HuH-7.5 (cell line): Measurements from ENCODE around the gene MILR1.
A peak's percentile ranks its signal among the peaks of the same experiment; 100 is the strongest.
"Not testable (repeated sequence)": the region's sequence is repeated elsewhere in the genome, so short reads cannot be mapped to it uniquely, and the experiment has no call there.

Source experiments
- DNase-seq: peaks from one replicate; pipeline ENCODE4 v3.0.0; 2011; ENCODE audit warnings: low spot score

Gene MILR1

DNA sequence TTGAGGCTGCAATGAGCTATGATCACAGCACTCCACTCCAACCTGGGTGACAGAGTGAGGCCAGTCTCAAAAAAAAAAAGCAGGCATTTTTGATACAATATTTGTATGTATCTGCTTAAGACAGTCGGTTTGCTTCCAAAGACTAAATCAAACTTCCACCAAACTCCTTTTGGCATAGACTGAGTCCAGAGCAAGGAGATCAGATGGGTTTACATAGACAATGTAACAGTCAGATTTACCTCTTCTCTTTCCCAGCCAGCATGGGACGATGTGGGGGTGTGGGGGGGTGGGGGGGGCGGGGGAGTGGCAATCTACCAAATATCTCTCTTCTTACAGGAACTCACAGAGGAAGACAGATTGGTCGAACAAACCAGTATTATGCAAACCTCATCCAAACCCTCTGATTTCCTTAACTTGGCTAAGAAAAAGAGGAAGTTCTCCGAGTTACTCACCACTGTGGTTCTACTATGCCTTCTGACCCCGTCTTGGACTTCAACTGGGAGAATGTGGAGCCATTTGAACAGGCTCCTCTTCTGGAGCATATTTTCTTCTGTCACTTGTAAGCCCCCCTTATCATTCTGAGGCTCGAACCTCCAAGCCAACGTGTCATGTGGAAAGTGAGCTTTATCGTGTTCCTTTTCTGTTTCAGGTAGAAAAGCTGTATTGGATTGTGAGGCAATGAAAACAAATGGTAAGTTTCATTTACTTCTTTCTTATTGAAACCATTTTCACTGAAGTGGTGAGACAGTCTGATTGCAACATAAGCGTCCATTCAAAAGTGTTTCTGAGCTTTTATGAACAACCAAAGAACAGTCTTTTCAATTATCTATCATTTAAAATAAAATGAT lies at the start of gene MILR1:
TSS of gene MILR1 (plus strand) at position 451 of the 848 bp plus-strand sequence. CDS start at position 505, 54 bp downstream.
- DNase-seq, result no peak

GRCh38 chr17:64399767-64400156 lies 49.2 kb upstream of the MILR1 start:
- no peak for DNase-seq

DNA sequence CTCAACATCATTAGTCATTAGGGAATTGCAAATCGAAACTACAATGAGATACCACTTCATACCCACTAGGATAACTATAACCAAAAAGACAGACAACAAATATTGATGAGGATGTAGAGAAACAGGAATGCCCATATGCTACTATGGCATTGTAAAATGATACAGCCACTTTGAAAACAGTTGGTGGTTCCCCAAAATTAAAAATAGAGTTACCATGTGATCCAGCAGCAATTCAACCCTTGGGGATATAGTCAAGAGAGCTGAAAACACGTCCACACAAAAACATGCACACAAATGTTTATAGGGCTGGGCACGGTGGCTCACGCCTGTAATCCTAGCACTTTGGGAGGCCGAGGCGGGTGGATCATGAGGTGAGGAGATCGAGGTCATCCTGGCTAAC lies 48.3 kb upstream of the MILR1 start:
- DNase-seq, result no peak

DNA sequence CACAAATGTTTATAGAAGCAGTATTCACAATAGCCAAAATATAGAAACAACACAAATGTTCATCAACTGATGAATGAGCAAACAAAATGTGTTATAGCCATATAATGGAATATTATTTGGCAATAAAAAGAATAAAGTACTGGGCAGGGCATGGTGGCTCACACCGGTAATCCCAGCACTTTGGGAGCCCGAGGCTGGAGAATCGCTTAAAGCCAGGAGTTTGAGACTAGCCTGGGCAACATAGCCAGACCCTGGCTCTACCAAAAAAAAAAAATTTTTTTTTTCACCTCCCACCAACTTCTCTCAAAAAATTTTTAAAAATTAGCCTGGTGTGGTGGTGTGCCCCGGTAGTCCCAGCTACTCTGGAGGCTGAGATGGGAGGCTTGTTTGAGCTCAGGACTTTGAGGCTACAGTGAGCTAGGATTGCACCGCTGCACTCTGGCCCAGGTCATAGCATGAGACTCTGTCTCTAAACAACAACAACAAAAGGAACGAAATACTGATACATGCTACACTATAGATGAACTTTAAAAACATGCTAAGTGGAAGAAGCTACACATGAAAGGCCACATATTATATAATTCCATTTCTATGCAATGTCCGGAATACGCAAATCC lies 47.6 kb upstream of the MILR1 start:
- DNase-seq, result no peak

- no peak for DNase-seq
These were observed 47.0 kb upstream of the MILR1 start for GRCh38 chr17:64401941-64402340.

DNA sequence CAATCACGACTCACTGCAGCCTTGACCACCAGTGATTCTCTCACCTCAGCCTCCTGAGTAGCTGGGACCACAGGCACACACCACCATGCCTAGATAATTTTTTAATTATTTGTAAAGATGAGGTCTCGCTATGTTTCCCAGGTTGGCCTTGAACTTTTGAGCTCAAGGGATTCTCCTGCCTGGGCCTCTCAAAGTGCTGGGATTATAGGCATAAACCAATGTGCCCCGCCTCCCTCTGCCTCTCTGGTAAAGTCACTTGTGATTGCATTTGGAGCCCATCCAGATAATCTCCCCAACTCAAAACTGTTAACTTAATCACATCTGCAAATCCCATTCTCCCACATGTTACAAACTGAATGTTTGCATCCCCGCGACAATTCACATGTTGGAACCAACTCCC lies 46.4 kb upstream of the MILR1 start:
- DNase-seq, result no peak

DNA sequence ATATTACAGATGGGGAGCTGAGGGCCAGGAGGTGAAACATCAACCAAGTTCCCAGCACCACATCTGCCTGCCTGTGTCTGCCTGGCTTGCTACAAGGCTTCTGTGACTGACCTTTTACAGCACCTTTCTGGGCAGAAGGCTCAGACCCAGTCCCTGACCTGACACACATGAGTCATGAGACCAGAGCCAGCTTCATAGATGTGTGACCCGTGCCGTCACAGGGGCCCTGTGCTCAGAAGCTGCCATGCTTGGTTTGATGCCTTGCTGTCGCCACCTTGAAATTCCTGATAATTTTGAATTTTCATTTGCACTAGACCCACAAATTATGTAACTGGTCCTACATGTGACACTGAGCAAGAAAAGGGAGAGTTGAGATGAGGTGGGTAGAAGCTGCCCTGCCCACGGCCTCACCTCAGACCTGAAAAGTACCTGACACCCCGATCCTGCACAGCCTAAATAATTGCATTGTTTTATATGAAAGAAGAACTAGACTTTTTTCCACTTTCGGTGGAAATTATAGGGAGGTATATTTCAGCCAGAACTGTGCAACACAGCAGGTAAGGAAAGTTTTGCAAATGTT lies 44.9 kb upstream of the MILR1 start:
- DNase-seq, result no peak

GRCh38 chr17:64406321-64407200 lies 42.4 kb upstream of the MILR1 start:
- no peak for DNase-seq

DNA sequence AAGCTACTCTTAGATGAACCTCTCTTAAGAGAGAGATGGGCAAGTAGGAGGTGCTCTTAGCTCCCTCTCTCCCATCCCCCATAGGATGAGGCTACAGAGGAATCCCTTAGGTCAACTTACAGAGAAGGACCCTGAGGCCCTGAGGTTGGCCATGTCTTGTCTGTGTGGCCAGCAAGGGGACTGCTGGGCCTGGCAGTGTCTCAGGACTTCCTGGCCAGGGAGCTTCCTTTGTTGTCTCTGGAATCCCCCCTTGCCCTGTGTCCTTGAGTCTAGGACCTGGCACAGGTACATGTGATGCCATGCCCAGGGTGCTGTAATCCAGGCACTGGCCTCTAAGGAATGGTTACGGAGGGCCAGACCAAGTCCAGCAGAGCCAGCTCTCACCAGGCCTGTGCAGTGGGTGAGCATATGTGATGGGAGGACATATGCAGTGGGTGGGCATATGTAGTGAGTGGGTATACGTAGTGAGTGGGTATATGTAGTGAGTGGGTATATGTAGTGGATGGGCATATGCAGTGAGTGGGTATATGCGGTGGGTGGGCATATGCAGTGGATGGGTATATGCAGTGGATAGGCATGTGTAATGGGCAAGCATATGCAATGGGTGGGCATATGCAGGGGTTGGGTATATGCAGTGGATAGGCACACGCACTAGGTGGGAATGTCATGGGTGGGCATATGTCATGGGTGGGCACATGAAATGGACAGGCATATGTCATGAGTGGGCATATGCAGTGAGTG lies 38.0 kb upstream of the MILR1 start:
- no peak for DNase-seq

DNA sequence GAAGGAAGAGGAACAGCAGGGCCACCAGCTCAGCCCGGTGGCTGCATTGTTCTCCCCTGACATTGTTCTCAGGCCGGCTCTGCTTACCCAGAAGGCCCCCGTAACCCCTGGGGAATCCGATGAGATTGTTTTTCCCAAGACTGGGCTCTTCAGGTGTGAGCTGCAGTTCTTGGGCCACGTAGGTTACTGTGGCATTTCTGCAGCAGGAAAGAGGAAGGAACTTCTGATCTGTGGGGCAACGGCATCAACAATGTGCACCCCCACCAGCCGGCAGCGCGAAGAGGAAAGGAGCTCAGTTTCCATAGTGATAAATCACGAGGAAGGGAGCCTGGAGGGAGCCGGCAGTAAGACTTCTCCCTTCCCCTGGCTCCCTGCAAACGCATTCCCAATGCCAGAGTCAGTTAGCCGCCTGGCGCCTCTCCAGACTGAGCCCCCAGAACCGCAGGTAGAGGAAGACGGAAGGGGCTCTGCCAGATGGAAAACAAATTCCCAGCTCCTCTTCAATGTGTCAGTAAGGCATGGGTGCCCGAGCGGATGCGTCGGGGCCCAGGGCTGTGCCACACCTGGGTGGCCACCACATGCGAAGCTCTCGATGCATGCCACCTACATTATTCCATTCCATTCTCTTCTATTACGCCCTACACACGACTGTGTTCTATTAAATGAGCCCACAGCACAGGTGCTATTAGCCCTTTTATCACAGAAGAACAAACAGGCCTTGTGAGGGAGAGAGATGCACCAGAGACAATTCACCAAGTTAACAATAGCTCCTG lies 36.7 kb upstream of the MILR1 start:
- DNase-seq, result no peak

DNA sequence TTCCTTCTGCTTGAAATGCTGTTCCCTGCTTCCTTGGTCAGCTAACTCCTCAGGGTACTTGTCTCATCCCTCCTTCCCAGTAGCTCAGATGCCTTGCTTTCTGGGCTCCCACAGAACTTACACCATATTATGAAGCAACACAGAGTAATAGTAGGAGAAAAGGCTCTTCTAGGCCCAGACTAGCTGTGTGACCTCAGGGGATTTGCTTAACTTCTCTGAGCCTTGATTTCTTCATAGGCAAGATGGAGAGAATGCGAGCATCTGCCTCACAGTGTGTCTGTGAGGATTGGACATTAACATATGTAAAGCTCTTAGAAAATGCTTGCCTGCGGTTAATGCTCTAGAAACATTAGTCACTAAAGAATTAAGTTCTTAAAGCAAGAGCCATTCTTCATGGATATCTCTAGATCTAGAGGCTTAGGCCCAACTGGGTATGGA lies 36.0 kb upstream of the MILR1 start:
- no peak for DNase-seq

DNA sequence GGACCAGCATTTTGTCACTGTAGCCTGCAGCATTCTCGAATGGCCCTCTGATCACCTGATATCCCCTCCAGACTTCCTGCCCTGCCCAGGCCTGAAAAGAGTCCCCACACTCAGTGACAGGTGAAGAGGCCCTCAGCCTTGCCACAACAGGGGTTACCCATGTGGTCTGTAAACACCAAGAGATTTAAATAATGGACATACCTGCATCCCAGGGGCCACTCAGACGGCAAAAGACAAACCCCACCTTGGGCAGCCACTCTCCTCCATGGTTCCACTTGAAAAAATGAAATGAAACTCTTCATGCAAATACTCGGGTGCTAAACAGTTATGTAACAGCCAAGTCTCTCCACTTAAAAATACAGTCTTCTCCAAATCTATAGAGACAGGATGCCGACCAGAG lies 35.4 kb upstream of the MILR1 start:
- no peak for DNase-seq

DNA sequence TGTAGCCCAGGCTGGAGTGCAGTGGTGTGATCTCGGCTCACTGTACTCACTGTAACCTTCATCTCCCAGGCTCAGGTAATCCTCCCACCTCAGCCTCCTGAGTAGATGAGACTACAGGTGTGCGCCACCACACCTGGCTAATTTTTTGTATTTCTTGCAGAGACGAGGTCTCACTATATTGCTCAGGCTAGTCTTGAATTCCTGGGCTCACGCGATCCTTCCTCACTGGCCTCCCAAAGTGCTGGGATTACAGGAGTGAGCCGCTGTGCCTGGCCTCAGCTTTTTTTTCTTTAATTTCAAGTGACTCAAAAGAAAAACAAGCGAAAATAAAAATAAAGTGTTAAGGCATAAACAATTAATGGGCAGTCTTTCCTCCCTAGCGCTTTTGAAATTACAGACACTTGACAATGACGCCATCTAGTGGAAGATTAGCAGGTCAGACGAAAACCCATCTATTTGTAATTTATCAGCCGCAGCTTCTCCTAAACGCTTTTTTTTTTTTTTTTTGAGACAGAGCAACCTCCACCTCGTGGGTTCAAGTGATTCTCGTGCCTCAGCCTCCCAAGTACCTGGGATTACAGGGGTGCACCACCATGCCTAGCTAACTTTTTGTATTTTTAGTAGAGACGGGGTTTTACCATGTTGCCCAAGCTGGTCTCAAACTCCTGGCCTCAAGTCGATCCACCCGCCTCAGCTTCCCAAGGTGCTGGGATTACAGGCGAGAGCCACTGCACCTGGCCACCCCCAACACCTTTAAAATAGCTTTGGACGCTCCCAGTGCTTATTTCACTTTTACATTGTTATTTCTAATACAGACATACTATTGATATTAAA lies 30.2 kb upstream of the MILR1 start:
- peak; percentile 52 for DNase-seq

DNA sequence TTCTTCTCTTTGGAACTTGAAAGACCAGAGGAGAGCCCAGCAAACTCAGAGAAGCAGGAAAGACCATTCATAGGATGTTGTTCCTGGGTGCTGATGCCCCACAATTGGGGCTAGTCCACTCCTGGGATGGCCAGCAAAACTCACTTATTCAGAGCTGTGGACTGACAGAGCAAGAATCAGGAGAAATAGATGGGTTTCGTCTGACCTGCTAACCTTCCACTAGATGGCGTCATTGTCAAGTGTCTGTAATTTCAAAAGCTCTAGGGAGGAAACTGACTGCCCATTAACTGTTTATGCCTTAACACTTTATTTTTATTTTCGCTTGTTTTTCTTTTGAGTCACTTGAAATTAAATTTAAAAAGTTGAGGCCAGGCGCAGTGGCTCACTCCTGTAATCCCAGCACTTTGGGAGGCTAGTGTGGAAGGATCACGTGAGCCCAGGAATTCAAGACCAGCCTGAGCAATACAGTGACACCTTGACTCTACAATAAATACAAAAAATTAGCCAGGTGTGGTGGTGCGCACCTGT lies 28.7 kb upstream of the MILR1 start:
- DNase-seq, result peak; percentile 49

DNA sequence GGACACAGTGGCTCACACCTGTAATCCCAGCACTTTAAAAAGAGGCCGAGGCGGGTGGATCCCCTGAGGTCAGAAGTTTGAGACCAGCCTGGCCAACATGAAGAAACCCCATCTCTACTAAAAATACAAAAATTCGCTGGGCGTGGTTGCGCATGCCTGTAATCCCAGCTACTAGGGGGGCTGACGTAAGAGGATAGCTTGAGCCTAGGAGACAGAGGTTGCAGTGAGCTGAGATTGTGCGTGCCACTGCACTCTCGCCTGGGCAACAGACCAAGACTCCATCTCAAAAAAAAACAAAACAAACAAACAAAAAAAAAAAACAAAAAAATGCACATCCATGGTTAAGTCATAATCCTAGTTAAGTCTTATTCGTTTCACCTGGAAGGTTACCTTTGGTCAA lies 26.8 kb upstream of the MILR1 start:
- not testable (repeated sequence) for DNase-seq

GRCh38 chr17:64423881-64424280 lies 25.0 kb upstream of the MILR1 start:
- DNase-seq, result no peak

DNA sequence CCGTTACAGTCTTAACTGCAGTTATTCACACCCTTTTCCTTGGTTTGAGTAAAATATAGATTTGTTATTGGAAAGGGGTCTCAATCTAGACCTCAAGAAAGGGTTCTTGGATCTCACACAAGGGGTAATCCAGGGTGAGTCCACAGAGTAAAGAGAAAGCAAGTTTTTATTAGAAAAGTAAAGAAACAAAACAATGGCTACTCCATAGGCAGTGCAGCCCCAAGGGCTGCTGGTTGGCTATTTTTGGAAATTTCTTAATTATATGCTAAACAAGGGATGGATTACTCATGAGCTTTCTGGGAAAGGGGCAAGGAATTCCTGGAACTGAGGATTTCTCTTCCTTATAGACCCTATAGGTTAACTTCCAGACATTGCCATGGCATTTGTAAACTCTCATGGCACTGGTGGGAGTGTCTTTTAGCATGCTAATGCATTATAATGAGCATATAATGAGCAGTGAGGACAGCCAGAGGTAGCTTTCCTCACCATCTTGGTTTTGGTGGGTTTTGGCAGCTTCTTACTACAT lies 24.5 kb upstream of the MILR1 start:
- DNase-seq, result no peak

GRCh38 chr17:64425191-64425590 lies 23.7 kb upstream of the MILR1 start:
- DNase-seq, result no peak

GRCh38 chr17:64426596-64426995 lies 22.3 kb upstream of the MILR1 start:
- DNase-seq, result no peak
